ENCODE results near the gene ZXDC. TPM values are rescaled to one million over a fixed set of nuclear protein-coding genes. Genes with fewer than 3 reads are reported as not detected.

ZXDC gene
- total RNA-seq, 4 donors from 2014 or later = 22.7 to 47.0 (median 27.9) TPM

DNA sequence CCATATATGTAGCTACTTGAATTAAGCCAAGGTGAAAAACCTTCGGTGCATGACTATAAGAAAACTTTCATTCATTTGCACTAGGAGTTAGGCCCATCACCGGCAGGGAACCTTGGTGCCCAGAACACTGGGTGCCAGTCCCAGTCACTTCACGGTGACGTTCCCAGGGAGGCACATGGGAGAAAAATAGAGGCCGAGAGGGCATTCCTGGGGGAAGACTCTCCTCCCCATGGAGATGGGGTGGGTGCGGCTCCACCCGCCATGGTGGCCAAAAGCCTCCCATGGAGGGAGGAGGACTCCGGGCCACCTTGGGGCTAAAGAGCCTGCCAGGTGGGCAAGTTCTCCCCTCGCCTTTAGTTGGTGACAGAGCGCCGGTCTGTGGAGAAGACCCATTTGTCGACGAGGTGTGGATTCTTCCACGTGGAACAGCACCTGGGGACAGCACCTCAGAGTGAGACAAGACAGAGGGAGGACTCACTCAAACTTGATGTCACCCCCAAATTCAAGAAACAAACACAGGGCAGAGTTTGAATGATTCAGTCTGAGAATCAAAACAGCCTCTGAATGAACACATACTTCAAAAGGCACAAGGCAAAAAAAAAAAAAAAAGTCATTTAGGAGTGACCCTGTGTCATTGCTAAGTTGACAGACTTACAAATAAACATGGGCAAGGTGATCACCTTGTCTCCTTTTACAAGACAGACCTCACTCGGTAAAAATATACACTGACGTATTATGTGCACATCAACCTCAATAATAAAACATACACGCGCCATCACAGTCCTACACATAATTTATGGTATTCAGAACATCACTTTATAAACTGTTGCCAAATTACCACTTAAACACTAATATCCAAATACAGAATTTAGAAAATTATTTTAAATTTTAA is 38.6 kb downstream of the ZXDC start:
- TF ChIP-seq, protein P1, sequence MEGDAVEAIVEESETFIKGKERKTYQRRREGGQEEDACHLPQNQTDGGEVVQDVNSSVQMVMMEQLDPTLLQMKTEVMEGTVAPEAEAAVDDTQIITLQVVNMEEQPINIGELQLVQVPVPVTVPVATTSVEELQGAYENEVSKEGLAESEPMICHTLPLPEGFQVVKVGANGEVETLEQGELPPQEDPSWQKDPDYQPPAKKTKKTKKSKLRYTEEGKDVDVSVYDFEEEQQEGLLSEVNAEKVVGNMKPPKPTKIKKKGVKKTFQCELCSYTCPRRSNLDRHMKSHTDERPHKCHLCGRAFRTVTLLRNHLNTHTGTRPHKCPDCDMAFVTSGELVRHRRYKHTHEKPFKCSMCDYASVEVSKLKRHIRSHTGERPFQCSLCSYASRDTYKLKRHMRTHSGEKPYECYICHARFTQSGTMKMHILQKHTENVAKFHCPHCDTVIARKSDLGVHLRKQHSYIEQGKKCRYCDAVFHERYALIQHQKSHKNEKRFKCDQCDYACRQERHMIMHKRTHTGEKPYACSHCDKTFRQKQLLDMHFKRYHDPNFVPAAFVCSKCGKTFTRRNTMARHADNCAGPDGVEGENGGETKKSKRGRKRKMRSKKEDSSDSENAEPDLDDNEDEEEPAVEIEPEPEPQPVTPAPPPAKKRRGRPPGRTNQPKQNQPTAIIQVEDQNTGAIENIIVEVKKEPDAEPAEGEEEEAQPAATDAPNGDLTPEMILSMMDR (IDR thresholded peaks at IDR 0.05) = no peak
- ATAC-seq (ENCODE audit: low FRiP score) = no peak
- DNase-seq (ENCODE audit: low spot score) = no peak

DNA sequence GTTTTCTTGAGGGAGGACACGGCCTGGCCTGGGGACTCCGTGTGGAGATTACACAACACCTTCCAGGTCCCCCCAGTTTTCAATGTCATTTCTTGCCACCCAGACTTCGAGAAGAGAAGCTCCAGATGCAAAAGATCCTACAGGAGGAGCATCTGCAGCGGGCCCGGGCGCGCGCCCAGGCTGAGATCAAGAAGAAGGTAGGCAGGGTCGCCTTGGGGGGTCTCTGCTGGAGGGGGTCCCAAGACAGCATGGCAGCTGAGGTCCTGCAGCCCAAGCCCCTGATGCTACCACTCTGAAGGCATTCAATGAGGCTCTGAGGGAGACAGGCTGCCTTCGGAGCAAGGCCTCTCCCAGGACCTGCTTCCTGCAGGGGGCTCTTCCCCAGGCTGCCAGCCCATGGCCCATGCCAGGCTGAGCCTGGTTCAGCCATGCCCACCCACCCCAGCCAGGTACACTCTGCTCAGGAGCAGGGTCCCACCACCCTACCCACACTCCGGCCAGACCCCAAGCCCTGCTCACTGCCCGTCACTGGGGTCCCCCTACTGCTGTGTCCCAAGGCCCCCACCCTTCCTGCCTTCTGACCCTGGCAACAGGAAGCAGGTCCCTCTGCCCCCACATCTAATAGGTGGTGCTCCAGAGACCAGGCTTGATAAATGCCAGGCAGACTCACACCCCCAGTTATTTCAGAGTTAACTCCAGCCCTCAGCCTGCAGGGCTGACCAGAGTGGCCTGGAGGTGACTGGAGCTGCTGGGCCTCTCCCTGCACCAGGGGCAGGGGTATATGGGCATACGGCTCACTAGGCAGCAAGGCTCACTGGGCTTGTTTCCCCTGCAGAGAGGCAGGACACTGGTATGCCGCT is 40.0 kb downstream of the ZXDC start:
- DNase-seq (ENCODE audit: low spot score) (no peak), ATAC-seq (ENCODE audit: low FRiP score) (no peak)
- TF ChIP-seq, protein P1 (IDR thresholded peaks at IDR 0.05) = no peak

DNA sequence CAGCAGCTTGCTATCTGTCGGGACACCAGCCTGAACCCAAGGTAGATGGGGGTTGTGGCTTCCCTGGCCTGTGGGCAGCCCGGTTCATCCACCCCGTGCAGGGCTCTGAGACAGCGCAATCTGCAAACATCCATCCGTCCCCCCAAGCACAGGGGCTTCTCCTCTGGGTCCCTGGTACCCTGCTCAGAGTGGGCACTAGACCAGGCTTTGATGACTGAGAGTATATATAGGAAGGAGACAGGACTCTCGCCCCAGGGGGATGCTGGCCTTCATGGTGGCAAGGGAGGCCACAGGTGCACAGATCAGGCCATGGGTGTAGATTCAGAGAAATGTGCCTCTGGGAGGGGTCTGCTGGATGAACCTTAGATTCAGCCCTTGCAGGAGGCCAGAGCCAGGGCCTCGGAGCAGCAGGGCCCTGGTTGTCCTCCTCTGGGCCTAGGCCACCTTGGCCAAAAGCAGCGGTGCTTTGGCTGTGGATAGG is 40.7 kb downstream of the ZXDC start:
- no peak for ATAC-seq (ENCODE audit: low FRiP score)

DNA sequence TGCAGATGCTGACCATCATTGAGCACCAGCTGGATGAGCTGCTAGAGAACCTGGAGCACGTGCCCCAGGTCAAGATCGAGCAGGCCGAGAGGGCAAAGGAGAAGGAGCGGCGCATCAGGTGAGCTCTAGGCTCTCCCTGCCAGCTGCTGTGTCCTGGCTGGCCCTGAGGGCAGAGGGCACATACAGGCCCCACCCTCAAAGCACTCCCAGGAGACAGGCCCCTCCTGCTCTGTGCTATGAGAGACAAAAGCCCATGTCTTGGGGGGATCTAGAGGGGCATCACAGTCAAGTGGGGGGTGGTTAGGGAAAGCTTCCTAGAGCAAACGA is 41.5 kb downstream of the ZXDC start:
- no peak for DNase-seq (ENCODE audit: low spot score)
- no peak for ATAC-seq (ENCODE audit: low FRiP score)
- TF ChIP-seq, protein P1 (IDR thresholded peaks at IDR 0.05) = no peak

More for the DNA sequence above, 40.7 kb downstream of the ZXDC start:
- no peak for DNase-seq (ENCODE audit: low spot score)
- TF ChIP-seq, protein P1 (IDR thresholded peaks at IDR 0.05) = no peak

- TF ChIP-seq, protein P1 (IDR thresholded peaks at IDR 0.05) = no peak
- DNase-seq (ENCODE audit: low spot score) = no peak
- no peak for ATAC-seq (ENCODE audit: low FRiP score)
These were observed 42.0 kb downstream of the ZXDC start for GRCh38 chr3:126433496-126434263.

DNA sequence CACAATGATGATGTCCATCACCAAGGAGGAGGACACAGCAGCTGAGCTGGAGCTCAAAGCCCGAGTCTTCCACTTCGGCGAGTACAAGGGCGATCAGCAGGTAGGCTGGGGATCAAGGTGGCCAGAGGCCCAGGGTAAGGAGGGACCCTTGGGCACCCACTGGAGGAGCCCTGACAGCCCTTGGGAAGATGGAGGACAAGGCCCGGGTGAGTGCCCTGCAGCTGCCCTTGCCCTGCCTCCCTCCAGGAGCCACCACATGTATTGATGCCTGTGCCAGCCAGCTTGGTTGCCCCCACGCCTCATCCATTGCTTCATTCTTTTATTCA is 42.6 kb downstream of the ZXDC start:
- TF ChIP-seq, protein P1 (IDR thresholded peaks at IDR 0.05) = no peak
- DNase-seq (ENCODE audit: low spot score) (no peak), ATAC-seq (ENCODE audit: low FRiP score) (no peak)

Data from omental fat pad (tissue), 4 donors.